KMS-11 (cell line): ENCODE results near the gene MTNR1A.

Source experiments
- H2AFZ ChIP-seq: fragments of 200-600 bp; sonication (generic); 2 replicates; pipeline ENCODE4 v1.6.1; 2016; ENCODE audit warnings: antibody characterized with exemption, mixed run types, low read depth
- H3K27ac ChIP-seq: fragments of 200-600 bp; sonication (generic); 2 replicates; pipeline ENCODE4 v1.6.1; 2016; ENCODE audit warnings: mild to moderate bottlenecking, mixed run types
- H3K27me3 ChIP-seq: fragments of 200-600 bp; sonication (generic); 2 replicates; pipeline ENCODE4 v1.6.1; 2017; ENCODE audit warnings: mild to moderate bottlenecking, low read depth, mixed run types, moderate library complexity; ENCODE audit not compliant: insufficient read depth
- H3K36me3 ChIP-seq: fragments of 200-600 bp; sonication (generic); 2 replicates; pipeline ENCODE4 v1.6.1; 2017; ENCODE audit warnings: mild to moderate bottlenecking, mixed run types; ENCODE audit not compliant: insufficient read depth
- H3K4me1 ChIP-seq: fragments of 200-600 bp; sonication (generic); 2 replicates; pipeline ENCODE4 v1.6.1; 2016; ENCODE audit warnings: mild to moderate bottlenecking, low read depth, mixed run types; ENCODE audit not compliant: poor library complexity, severe bottlenecking
- H3K4me2 ChIP-seq: fragments of 200-600 bp; sonication (generic); 2 replicates; pipeline ENCODE4 v1.7.0; 2016; ENCODE audit warnings: mild to moderate bottlenecking, mixed run types
- H3K4me3 ChIP-seq: fragments of 200-600 bp; sonication (generic); IDR thresholded peaks from 2 replicates; pipeline ENCODE4 v1.6.1; 2017; ENCODE audit warnings: low read depth, low read length, mixed read lengths; ENCODE audit not compliant: insufficient read depth
- H3K79me2 ChIP-seq: fragments of 200-600 bp; sonication (generic); 2 replicates; pipeline ENCODE4 v1.6.1; 2016; ENCODE audit warnings: low read depth, mixed run types; ENCODE audit not compliant: insufficient read depth
- H3K9ac ChIP-seq: fragments of 200-600 bp; sonication (generic); 2 replicates; pipeline ENCODE4 v1.6.1; 2016; ENCODE audit warnings: mild to moderate bottlenecking, mixed run types
- H4K20me1 ChIP-seq: fragments of 200-600 bp; sonication (generic); 2 replicates; pipeline ENCODE4 v1.6.1; 2016; ENCODE audit warnings: mild to moderate bottlenecking, mixed run types; ENCODE audit not compliant: insufficient read depth
- TF ChIP-seq, protein P1 (sequence below): fragments of 200-600 bp; sonication (generic); conservative IDR thresholded peaks from 2 replicates; pipeline ENCODE4 v1.6.1; 2017; ENCODE audit warnings: low read depth, mild to moderate bottlenecking, antibody characterized with exemption, low read length, moderate library complexity, mixed read lengths

MTNR1A gene

DNA sequence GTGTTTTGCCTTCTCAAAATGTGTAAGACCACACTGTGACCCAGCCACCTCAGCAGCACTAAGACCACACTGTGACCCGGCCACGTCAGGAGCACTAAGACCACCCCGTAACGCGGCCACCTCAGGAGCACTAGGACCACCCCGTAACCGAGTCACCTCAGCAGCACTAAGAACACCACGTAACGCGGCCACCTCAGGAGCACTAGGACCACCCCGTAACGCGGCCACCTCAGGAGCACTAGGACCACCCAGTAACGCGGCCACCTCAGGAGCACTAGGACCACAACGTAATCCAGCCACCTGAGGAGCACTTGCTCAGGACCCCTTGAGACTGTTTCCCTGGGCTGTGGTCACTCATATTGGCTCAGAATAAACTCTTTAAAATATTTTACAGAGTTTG is 71.7 kb downstream of the MTNR1A start:
- H3K36me3 ChIP-seq, result no peaks in the 10 kb centered on the region
- no peak overlapping the region for H3K27ac ChIP-seq
- H3K27me3 ChIP-seq, result no peaks in the 10 kb centered on the region
- H3K9ac ChIP-seq, result no peak overlapping the region
- no peak overlapping the region for H2AFZ ChIP-seq
- H3K4me2 ChIP-seq, result no peak overlapping the region
- no peak overlapping the region for H3K4me3 ChIP-seq
- H3K4me1 ChIP-seq, result no peaks in the 10 kb centered on the region
- no peaks in the 10 kb centered on the region for H3K79me2 ChIP-seq
- TF ChIP-seq, protein P1, sequence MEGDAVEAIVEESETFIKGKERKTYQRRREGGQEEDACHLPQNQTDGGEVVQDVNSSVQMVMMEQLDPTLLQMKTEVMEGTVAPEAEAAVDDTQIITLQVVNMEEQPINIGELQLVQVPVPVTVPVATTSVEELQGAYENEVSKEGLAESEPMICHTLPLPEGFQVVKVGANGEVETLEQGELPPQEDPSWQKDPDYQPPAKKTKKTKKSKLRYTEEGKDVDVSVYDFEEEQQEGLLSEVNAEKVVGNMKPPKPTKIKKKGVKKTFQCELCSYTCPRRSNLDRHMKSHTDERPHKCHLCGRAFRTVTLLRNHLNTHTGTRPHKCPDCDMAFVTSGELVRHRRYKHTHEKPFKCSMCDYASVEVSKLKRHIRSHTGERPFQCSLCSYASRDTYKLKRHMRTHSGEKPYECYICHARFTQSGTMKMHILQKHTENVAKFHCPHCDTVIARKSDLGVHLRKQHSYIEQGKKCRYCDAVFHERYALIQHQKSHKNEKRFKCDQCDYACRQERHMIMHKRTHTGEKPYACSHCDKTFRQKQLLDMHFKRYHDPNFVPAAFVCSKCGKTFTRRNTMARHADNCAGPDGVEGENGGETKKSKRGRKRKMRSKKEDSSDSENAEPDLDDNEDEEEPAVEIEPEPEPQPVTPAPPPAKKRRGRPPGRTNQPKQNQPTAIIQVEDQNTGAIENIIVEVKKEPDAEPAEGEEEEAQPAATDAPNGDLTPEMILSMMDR, result no peak
- H4K20me1 ChIP-seq, result no peaks in the 10 kb centered on the region
